LHCN-M2 (cell line): ENCODE measurements around the gene ASB6. TPM values are rescaled to one million over a fixed set of nuclear protein-coding genes. Genes with fewer than 3 reads are reported as not detected.
"Not testable (repeated sequence)": the region's sequence is repeated elsewhere in the genome, so short reads cannot be mapped to it uniquely, and the experiment has no call there.

Source experiments
- DNase-seq: peaks from one replicate; pipeline ENCODE4 v3.0.0-alpha.2; 2012; ENCODE audit warnings: low read depth
- total RNA-seq: library from RNA; depleted of rRNA; stranded (reverse); fragments of >200 nt; gene quantifications from 2 replicates; pipeline ENCODE4 v1.2.3, GENCODE V29; 2014

Gene ASB6
- total RNA-seq, 1 experiment from 2014 or later: 23.1 TPM

- DNase-seq: no peak
These were observed 25.4 kb upstream of the ASB6 start for GRCh38 chr9:129667378-129667777.

- no peak for DNase-seq
These were observed 24.6 kb upstream of the ASB6 start for GRCh38 chr9:129666575-129666974.

- no peak for DNase-seq
These were observed 24.0 kb upstream of the ASB6 start for GRCh38 chr9:129665814-129666520.

GRCh38 chr9:129665389-129665775 is 23.4 kb upstream of the ASB6 start, which contains the start of gene PRRX2:
Gene PRRX2, plus strand, starts transcription at chr9:129665647. Its CDS starts 221 bp downstream, at chr9:129665868.
- DNase-seq: no peak

GRCh38 chr9:129664746-129665388 is 22.9 kb upstream of the ASB6 start:
- no peak for DNase-seq

GRCh38 chr9:129662239-129662638 is 20.3 kb upstream of the ASB6 start:
- not testable (repeated sequence) for DNase-seq

GRCh38 chr9:129661029-129661428 is 19.1 kb upstream of the ASB6 start:
- DNase-seq: no peak

GRCh38 chr9:129656795-129657390 is 14.9 kb upstream of the ASB6 start:
- DNase-seq: peak; percentile 73

- DNase-seq: no peak
These were observed 13.7 kb upstream of the ASB6 start for GRCh38 chr9:129655696-129656095.

GRCh38 chr9:129655154-129655553 is 13.2 kb upstream of the ASB6 start:
- no peak for DNase-seq

- no peak for DNase-seq
These were observed 12.6 kb upstream of the ASB6 start for GRCh38 chr9:129654554-129655040.

GRCh38 chr9:129653823-129654553 is 12.0 kb upstream of the ASB6 start:
- no peak for DNase-seq

GRCh38 chr9:129650680-129651235 is 8.8 kb upstream of the ASB6 start:
- no peak for DNase-seq

- DNase-seq: no peak
These were observed 8.1 kb upstream of the ASB6 start for GRCh38 chr9:129649726-129650679.

- DNase-seq: no peak
These were observed 6.8 kb upstream of the ASB6 start for GRCh38 chr9:129648764-129649115.

- DNase-seq: no peak
These were observed 6.3 kb upstream of the ASB6 start for GRCh38 chr9:129648092-129648763.

- no peak for DNase-seq
These were observed 5.7 kb upstream of the ASB6 start for GRCh38 chr9:129647635-129648034.

- DNase-seq: no peak
These were observed 4.7 kb upstream of the ASB6 start for GRCh38 chr9:129646654-129647053.

- DNase-seq: no peak
These were observed 4.3 kb upstream of the ASB6 start for GRCh38 chr9:129646252-129646651.

- no peak for DNase-seq
These were observed 3.0 kb upstream of the ASB6 start for GRCh38 chr9:129644902-129645301.
